MCF 10A (cell line): ENCODE measurements around the gene ARHGAP18. TPM values are rescaled to one million over a fixed set of nuclear protein-coding genes. Genes with fewer than 3 reads are reported as not detected.

Experiments
- BruUV-seq: library from RNA; stranded (reverse); fragments of 400-500 nt; replicated peaks from 2 replicates; lab custom pipeline; 2021; lab: Mats Ljungman, UMichigan
- CTCF ChIA-PET: fragments of 300-600 bp; sonication (Branson Sonifier 250); formaldehyde crosslinking; extraction: SDS; loops from one replicate; lab custom pipeline; 2021; ENCODE audit warnings: antibody characterized with exemption, inconsistent platforms; lab: Yijun Ruan, JAX
- POLR2A ChIA-PET: fragments of 300-600, 350-650 bp; sonication (Branson Sonifier 250); formaldehyde crosslinking; extraction: SDS; loops from one replicate; lab custom pipeline; 2020; ENCODE audit warnings: antibody characterized with exemption, inconsistent platforms; lab: Yijun Ruan, JAX
- DNase-seq: peaks from one replicate; pipeline ENCODE4 v3.0.0-alpha.2; 2018; ENCODE audit not compliant: unreplicated experiment
- H3K27ac Mint-ChIP-seq: one replicate; pipeline ENCODE4 v1.8.0; 2022; ENCODE audit warnings: mild to moderate bottlenecking, low read depth, mixed read lengths; ENCODE audit not compliant: unreplicated experiment
- H3K27me3 Mint-ChIP-seq: one replicate; pipeline ENCODE4 v1.8.0; 2022; ENCODE audit warnings: mixed read lengths; ENCODE audit not compliant: insufficient read depth, unreplicated experiment
- H3K36me3 Mint-ChIP-seq: one replicate; pipeline ENCODE4 v1.8.0; 2022; ENCODE audit warnings: mild to moderate bottlenecking, moderate library complexity, mixed read lengths; ENCODE audit not compliant: insufficient read depth, unreplicated experiment
- H3K4me1 Mint-ChIP-seq: one replicate; pipeline ENCODE4 v1.8.0; 2022; ENCODE audit warnings: mixed read lengths; ENCODE audit not compliant: insufficient read depth, unreplicated experiment
- H3K4me3 Mint-ChIP-seq: one replicate; pipeline ENCODE4 v1.8.0; 2022; ENCODE audit warnings: mild to moderate bottlenecking, moderate library complexity, mixed read lengths; ENCODE audit not compliant: unreplicated experiment
- H3K9me3 Mint-ChIP-seq: one replicate; pipeline ENCODE4 v1.8.0; 2022; ENCODE audit warnings: mixed read lengths; ENCODE audit not compliant: unreplicated experiment
- intact Hi-C: fragments of 100-400 bp; cut with micrococcal nuclease; formaldehyde crosslinking; loops from 2 replicates; pipeline ENCODE4 v1.14.1; 2022
- total RNA-seq: library from RNA; stranded (reverse); gene quantifications from 2 replicates; pipeline ENCODE4 v1.2.3, GENCODE V29; 2022
- TF ChIP-seq, protein P1 (sequence below): fragments of 200-600 bp; IDR thresholded peaks from one replicate; pipeline ENCODE4 v1.8.0; 2022; ENCODE audit warnings: antibody characterized with exemption, mild to moderate bottlenecking; ENCODE audit not compliant: unreplicated experiment

The ARHGAP18 gene
- total RNA-seq, 1 experiment from 2014 or later, result 22.9 TPM

DNA sequence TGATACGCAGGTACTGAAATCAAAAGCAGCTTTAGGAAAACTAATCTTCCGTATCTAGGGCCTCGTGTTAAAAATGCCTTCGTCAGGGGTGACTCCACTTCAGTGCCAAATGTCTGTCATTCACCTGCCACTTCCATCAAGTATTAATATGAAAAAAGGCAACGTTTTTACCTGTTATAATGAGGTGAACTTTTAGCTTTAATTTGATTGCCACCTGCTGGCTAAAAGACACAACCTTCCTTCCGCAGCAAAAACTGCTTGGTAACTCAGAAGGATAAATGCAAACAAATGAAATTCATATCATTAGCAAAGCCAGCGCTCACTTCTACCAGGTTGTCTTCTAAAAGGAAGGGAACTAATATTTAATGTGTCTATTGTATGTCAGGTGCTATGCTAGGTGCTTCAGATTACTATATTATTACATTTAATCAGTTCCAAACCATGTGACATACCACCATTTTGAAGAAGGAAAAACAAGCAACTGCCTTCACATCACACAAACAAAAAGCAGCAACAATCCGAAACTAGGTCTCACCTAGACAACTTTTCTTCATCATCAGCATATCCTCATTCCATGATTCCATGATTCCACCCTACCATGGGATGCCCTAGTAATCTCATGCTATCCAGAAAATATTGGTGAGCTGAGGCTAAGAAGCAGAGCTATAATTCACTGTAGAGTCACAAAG is 20.6 kb upstream of the ARHGAP18 start:
- H3K4me1 Mint-ChIP-seq, result peaks cover 22% of the 10 kb centered on the region
- intact Hi-C loops, result loop anchor here (1.0 to 5.0 kb wide), 5 partner anchors 19 to 232 kb away; no protein-coding TSS in a partner anchor
- no peak overlapping the region for H3K4me3 Mint-ChIP-seq
- H3K9me3 Mint-ChIP-seq, result no peaks in the 10 kb centered on the region
- H3K27me3 Mint-ChIP-seq, result no peaks in the 10 kb centered on the region
- peak; percentile 61 for DNase-seq
- no peaks in the 10 kb centered on the region for H3K36me3 Mint-ChIP-seq
- ChIA-PET CTCF (interaction anchor here (0.7 to 9.5 kb wide), 29 partner anchors 9 to 291 kb away, joined by 3 to 315 read pairs (median 5); partner anchors contain the start of gene ARHGAP18), POLR2A (interaction anchor here (0.8 to 3.7 kb wide), 7 partner anchors 11 to 133 kb away, joined by 3 to 26 read pairs (median 4); no protein-coding TSS in a partner anchor)
- H3K27ac Mint-ChIP-seq, result no peak overlapping the region
- TF ChIP-seq, protein P1, sequence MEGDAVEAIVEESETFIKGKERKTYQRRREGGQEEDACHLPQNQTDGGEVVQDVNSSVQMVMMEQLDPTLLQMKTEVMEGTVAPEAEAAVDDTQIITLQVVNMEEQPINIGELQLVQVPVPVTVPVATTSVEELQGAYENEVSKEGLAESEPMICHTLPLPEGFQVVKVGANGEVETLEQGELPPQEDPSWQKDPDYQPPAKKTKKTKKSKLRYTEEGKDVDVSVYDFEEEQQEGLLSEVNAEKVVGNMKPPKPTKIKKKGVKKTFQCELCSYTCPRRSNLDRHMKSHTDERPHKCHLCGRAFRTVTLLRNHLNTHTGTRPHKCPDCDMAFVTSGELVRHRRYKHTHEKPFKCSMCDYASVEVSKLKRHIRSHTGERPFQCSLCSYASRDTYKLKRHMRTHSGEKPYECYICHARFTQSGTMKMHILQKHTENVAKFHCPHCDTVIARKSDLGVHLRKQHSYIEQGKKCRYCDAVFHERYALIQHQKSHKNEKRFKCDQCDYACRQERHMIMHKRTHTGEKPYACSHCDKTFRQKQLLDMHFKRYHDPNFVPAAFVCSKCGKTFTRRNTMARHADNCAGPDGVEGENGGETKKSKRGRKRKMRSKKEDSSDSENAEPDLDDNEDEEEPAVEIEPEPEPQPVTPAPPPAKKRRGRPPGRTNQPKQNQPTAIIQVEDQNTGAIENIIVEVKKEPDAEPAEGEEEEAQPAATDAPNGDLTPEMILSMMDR, result peak; percentile 56
- BruUV-seq, result no TSS peak

DNA sequence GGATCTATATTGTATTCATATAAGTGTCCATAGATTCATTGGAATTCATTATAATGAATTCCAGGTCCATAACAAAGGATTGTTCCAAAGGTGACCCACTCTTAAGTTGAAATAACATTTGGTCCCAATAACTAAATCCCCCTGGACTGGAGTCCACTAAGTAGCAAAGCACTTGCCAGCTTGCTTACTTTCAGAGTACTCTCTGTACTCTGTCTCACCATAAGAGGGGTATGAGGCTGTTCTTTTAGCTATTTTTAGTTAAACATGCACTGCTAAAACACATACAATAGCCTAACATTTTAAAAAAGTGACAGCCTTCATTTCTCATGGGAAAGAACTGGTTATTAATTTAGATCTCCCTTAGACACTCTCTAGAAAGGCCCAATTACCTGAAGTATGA is 16.7 kb upstream of the ARHGAP18 start:
- Mint-ChIP-seq H3K4me3 (no peak overlapping the region), H3K4me1 (peaks cover 11% of the 10 kb centered on the region), H3K9me3 (no peaks in the 10 kb centered on the region), H3K36me3 (no peaks in the 10 kb centered on the region), H3K27ac (no peak overlapping the region), H3K27me3 (no peaks in the 10 kb centered on the region)
- CTCF ChIA-PET, result interaction anchor here (0.6 to 9.5 kb wide), 7 partner anchors 14 to 225 kb away, joined by 3 to 315 read pairs (median 5); no protein-coding TSS in a partner anchor
- intact Hi-C loops, result no loop called here
- no peak for DNase-seq
- POLR2A ChIA-PET, result interaction anchor here (1.1 kb wide), 1 partner anchor 17 kb away, joined by 3 read pairs; the partner anchor contains the start of gene ARHGAP18
- TF ChIP-seq, protein P1, result no peak
- BruUV-seq, result no TSS peak

DNA sequence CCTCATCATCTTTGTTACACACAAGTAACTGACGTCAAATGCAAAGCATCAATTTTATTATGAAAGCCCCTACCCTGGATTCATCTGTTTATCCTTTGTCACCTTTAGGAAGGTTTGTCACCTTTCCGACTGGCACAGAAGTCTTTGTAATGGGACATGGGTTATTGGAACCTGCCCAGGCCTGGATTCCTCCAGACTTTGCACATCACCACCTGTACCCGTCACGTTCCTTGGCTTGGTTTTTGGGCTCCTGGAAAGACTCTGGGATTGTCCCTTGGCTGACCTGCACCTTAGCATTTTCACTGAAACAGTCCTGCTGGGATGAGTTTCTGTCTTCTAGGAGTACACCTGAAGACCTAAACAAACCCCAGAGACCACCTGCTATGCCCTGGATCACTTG is 15.4 kb upstream of the ARHGAP18 start:
- no peaks in the 10 kb centered on the region for H3K27me3 Mint-ChIP-seq
- ChIA-PET POLR2A (no interaction called here), CTCF (interaction anchor here (1.5 to 9.5 kb wide), 3 partner anchors 44 to 224 kb away, joined by 3 to 315 read pairs (median 7); no protein-coding TSS in a partner anchor)
- no peak for DNase-seq
- H3K4me1 Mint-ChIP-seq, result peaks cover 3% of the 10 kb centered on the region
- no peaks in the 10 kb centered on the region for H3K9me3 Mint-ChIP-seq
- TF ChIP-seq, protein P1, result no peak
- BruUV-seq, result no TSS peak
- no peak overlapping the region for H3K4me3 Mint-ChIP-seq
- H3K27ac Mint-ChIP-seq, result no peak overlapping the region
- intact Hi-C loops, result no loop called here
- no peaks in the 10 kb centered on the region for H3K36me3 Mint-ChIP-seq

DNA sequence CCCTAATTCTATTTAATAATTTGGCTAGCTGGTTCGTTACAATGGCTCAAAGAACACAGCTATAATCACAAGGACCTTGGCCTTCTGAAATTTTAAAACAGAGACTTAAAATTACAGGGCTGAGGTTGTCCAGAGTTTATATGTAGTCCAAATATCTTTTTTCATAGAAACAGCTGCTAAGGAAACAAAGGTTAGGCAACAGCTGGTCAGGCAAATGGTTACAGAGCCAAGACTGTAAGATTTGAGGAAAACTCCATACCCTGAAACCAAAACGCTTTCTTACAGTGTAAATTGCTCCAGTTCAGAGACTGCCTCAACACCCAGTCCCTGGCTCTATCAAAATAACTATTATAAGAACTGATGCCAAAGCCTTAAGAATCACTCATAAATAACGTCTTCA is 9.7 kb upstream of the ARHGAP18 start:
- TF ChIP-seq, protein P1, result no peak
- Mint-ChIP-seq H3K9me3 (no peaks in the 10 kb centered on the region), H3K27me3 (no peaks in the 10 kb centered on the region), H3K27ac (no peak overlapping the region), H3K4me1 (no peaks in the 10 kb centered on the region), H3K4me3 (no peak overlapping the region), H3K36me3 (no peaks in the 10 kb centered on the region)
- no TSS peak for BruUV-seq
- intact Hi-C loops, result no loop called here
- no peak for DNase-seq
- ChIA-PET CTCF (interaction anchor here (0.6 to 2.0 kb wide), 2 partner anchors 11 to 136 kb away, joined by 3 to 5 read pairs; no protein-coding TSS in a partner anchor), POLR2A (interaction anchor here (0.5 to 3.0 kb wide), 4 partner anchors 10 to 1869 kb away, joined by 3 to 12 read pairs (median 4); partner anchors contain the start of gene ARHGAP18)
